ENCODE results near the gene ERC1.
"Not testable (repeated sequence)": the region's sequence is repeated elsewhere in the genome, so short reads cannot be mapped to it uniquely, and the experiment has no call there.

The ERC1 gene

GRCh38 chr12:1131811-1132224 is 140.8 kb downstream of the ERC1 start:
- H2AK5ac ChIP-seq (ENCODE audit: low read length, severe bottlenecking): no peak overlapping the region

DNA sequence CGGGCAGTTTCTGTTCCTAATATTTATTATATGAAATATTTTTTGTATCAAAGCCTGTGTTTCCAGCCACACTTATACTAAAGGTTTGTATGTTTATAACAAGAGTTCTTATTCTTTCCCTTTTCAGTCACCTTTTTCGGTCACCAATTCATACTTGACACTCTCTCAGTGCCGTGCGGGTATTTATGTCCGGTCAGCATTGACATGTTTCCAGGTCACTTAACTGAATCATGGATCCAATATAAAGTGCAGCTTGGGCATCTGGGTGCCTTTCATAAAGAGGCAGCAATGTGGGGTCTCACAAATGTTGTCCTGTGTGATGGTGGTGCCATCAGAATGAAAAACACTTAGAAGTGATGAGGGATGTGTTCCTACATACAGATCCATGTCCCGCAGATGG is 141.3 kb downstream of the ERC1 start:
- no peak overlapping the region for H3K9ac ChIP-seq (ENCODE audit: low read length)
- H4K8ac ChIP-seq (ENCODE audit: low read length): no peak overlapping the region
- no peak overlapping the region for H2BK5ac ChIP-seq (ENCODE audit: low read depth, low read length, poor library complexity, severe bottlenecking)
- WGBS: 94% methylated on average over 5 of the region's 6 CpGs
- no peak overlapping the region for H4K91ac ChIP-seq (ENCODE audit: low read length)
- no peak overlapping the region for H2AK5ac ChIP-seq (ENCODE audit: low read length, severe bottlenecking)
- H3K4ac ChIP-seq (ENCODE audit: low read depth in 1 of 2, low read length in 2 of 2): no peak overlapping the region
- no peaks in the 10 kb centered on the region for H3K4me1 ChIP-seq (ENCODE audit: control insufficient read depth, insufficient read depth, low read depth, low read length)
- no peak overlapping the region for H3K4me3 ChIP-seq (ENCODE audit: insufficient read depth in 1 of 2, low read depth in 1 of 2, low read length in 2 of 2)
- no peak overlapping the region for H2AFZ ChIP-seq (ENCODE audit: low read depth, low read length)
- peaks cover 0 to 6% of the 10 kb centered on the region in 2 experiments for H3K36me3 ChIP-seq (ENCODE audit: control insufficient read depth in 1 of 2, insufficient read depth in 2 of 2, low read depth in 1 of 2, low read length in 2 of 2)
- no peak overlapping the region for H2BK15ac ChIP-seq (ENCODE audit: low read depth, poor library complexity, severe bottlenecking)
- H3K27me3 ChIP-seq (ENCODE audit: control insufficient read depth in 1 of 2, insufficient read depth in 1 of 2, low read length in 2 of 2): no peaks in the 10 kb centered on the region
- H3K79me1 ChIP-seq (replicated peaks; ENCODE audit: low read length, poor library complexity, severe bottlenecking): peaks cover 14% of the 10 kb centered on the region
- H3K18ac ChIP-seq (ENCODE audit: low read depth in 1 of 2, low read length in 2 of 2): no peak overlapping the region
- DNase-seq: no peak
- H3K23ac ChIP-seq (ENCODE audit: low read length in 2 of 2): no peak overlapping the region
- H3K14ac ChIP-seq (ENCODE audit: low read length in 2 of 2): no peak overlapping the region
- no peak overlapping the region for H3K27ac ChIP-seq (ENCODE audit: low read length, poor library complexity, severe bottlenecking)
- no peaks in the 10 kb centered on the region for H3K9me3 ChIP-seq (ENCODE audit: control insufficient read depth, low read length)
- no peak overlapping the region for H3K4me2 ChIP-seq (ENCODE audit: low read length, poor library complexity, severe bottlenecking)
- no peak overlapping the region for H2BK120ac ChIP-seq (ENCODE audit: low read depth, low read length)
- no peak overlapping the region for H2BK12ac ChIP-seq (ENCODE audit: low read length in 2 of 2)

More at GRCh38 chr12:1131811-1132224, 140.8 kb downstream of the ERC1 start:
- Histone ChIP-seq H3K36me3 (ENCODE audit: control insufficient read depth in 1 of 2, insufficient read depth in 2 of 2, low read depth in 1 of 2, low read length in 2 of 2) (peaks cover 0 to 8% of the 10 kb centered on the region in 2 experiments), H2BK120ac (ENCODE audit: low read depth, low read length) (no peak overlapping the region), H4K8ac (ENCODE audit: low read length) (no peak overlapping the region), H3K4me2 (ENCODE audit: low read length, poor library complexity, severe bottlenecking) (no peak overlapping the region), H3K4ac (ENCODE audit: low read depth in 1 of 2, low read length in 2 of 2) (no peak overlapping the region), H2BK5ac (ENCODE audit: low read depth, low read length, poor library complexity, severe bottlenecking) (no peak overlapping the region), H3K9me3 (ENCODE audit: control insufficient read depth, low read length) (no peaks in the 10 kb centered on the region), H2BK15ac (ENCODE audit: low read depth, poor library complexity, severe bottlenecking) (no peak overlapping the region), H3K4me1 (ENCODE audit: control insufficient read depth, insufficient read depth, low read depth, low read length) (no peaks in the 10 kb centered on the region), H3K14ac (ENCODE audit: low read length in 2 of 2) (no peak overlapping the region), H3K18ac (ENCODE audit: low read depth in 1 of 2, low read length in 2 of 2) (no peak overlapping the region), H3K9ac (ENCODE audit: low read length) (no peak overlapping the region), H3K27ac (ENCODE audit: low read length, poor library complexity, severe bottlenecking) (no peak overlapping the region), H3K4me3 (ENCODE audit: insufficient read depth in 1 of 2, low read depth in 1 of 2, low read length in 2 of 2) (no peak overlapping the region), H4K91ac (ENCODE audit: low read length) (no peak overlapping the region), H2AFZ (ENCODE audit: low read depth, low read length) (no peak overlapping the region), H3K79me1 (replicated peaks; ENCODE audit: low read length, poor library complexity, severe bottlenecking) (peaks cover 12% of the 10 kb centered on the region), H3K23ac (ENCODE audit: low read length in 2 of 2) (no peak overlapping the region), H3K27me3 (ENCODE audit: control insufficient read depth in 1 of 2, insufficient read depth in 1 of 2, low read length in 2 of 2) (no peaks in the 10 kb centered on the region), H2BK12ac (ENCODE audit: low read length in 2 of 2) (no peak overlapping the region)
- WGBS: 0% methylated on average over 1 of the region's 2 CpGs
- DNase-seq: no peak

DNA sequence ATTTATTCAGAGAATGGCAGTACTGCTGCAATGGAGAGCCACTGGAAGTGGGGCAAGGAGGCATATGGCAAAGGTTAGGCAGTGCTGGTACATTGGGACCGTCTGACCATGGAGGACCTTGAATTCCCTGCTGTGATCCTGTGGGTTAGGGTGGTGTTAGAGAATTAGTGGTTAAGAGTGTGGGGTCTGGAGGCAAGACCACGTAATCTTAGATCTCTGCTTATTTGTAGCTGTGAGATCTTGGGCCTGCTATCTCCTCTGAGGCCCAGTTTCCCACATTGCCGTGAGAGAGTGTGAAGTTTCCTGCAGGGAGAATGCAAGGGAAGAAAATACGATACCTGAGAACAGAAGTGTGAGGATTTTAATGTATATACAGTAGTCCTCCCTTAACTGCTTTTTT is 147.7 kb downstream of the ERC1 start:
- Histone ChIP-seq H3K23ac (ENCODE audit: low read length in 2 of 2) (no peak overlapping the region), H3K36me3 (ENCODE audit: control insufficient read depth in 1 of 2, insufficient read depth in 2 of 2, low read depth in 1 of 2, low read length in 2 of 2) (peaks cover 0 to 21% of the 10 kb centered on the region in 2 experiments), H4K8ac (ENCODE audit: low read length) (peak overlapping the region; percentile 54), H2AFZ (ENCODE audit: low read depth, low read length) (no peak overlapping the region), H2BK15ac (ENCODE audit: low read depth, poor library complexity, severe bottlenecking) (no peak overlapping the region), H3K14ac (ENCODE audit: low read length in 2 of 2) (no peak overlapping the region), H3K27ac (ENCODE audit: low read length, poor library complexity, severe bottlenecking) (no peak overlapping the region), H3K9ac (ENCODE audit: low read length) (no peak overlapping the region), H3K27me3 (ENCODE audit: control insufficient read depth in 1 of 2, insufficient read depth in 1 of 2, low read length in 2 of 2) (no peaks in the 10 kb centered on the region), H4K91ac (ENCODE audit: low read length) (no peak overlapping the region), H3K18ac (ENCODE audit: low read depth in 1 of 2, low read length in 2 of 2) (no peak overlapping the region), H3K4me1 (ENCODE audit: control insufficient read depth, insufficient read depth, low read depth, low read length) (no peaks in the 10 kb centered on the region), H2AK5ac (ENCODE audit: low read length, severe bottlenecking) (no peak overlapping the region), H3K9me3 (ENCODE audit: control insufficient read depth, low read length) (no peaks in the 10 kb centered on the region), H3K4ac (ENCODE audit: low read depth in 1 of 2, low read length in 2 of 2) (no peak overlapping the region), H3K4me2 (ENCODE audit: low read length, poor library complexity, severe bottlenecking) (no peak overlapping the region), H3K79me1 (replicated peaks; ENCODE audit: low read length, poor library complexity, severe bottlenecking) (peaks cover 14% of the 10 kb centered on the region), H3K4me3 (ENCODE audit: insufficient read depth in 1 of 2, low read depth in 1 of 2, low read length in 2 of 2) (no peak overlapping the region), H2BK12ac (ENCODE audit: low read length in 2 of 2) (no peak overlapping the region), H2BK120ac (ENCODE audit: low read depth, low read length) (no peak overlapping the region), H2BK5ac (ENCODE audit: low read depth, low read length, poor library complexity, severe bottlenecking) (no peak overlapping the region)
- DNase-seq: no peak
- 81% methylated on average over 4 of the region's 4 CpGs for WGBS

DNA sequence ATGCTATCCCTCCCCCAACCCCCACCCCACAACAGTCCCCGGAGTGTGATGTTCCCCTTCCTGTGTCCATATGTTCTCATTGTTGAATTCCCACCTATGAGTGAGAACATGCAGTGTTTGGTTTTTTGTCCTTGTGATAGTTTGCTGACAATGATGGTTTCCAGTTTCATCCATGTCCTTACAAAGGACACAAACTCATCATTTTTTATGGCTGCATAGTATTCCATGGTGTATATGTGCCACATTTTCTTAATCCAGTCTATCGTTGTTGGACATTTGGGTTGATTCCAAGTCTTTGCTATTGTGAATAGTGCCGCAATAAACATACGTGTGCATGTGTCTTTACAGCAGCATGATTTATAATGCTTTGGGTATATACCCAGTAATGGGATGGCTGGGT is 155.7 kb downstream of the ERC1 start:
- not testable (repeated sequence) for H4K8ac ChIP-seq (ENCODE audit: low read length); H2BK5ac ChIP-seq (ENCODE audit: low read depth, low read length, poor library complexity, severe bottlenecking)

More for the DNA sequence above, 155.7 kb downstream of the ERC1 start:
- not testable (repeated sequence) for H4K91ac ChIP-seq (ENCODE audit: low read length); H2BK12ac ChIP-seq (ENCODE audit: low read length in 2 of 2); H3K4ac ChIP-seq (ENCODE audit: low read depth in 1 of 2, low read length in 2 of 2); H2BK120ac ChIP-seq (ENCODE audit: low read depth, low read length); H3K18ac ChIP-seq (ENCODE audit: low read depth in 1 of 2, low read length in 2 of 2); H3K27ac ChIP-seq (ENCODE audit: low read length, poor library complexity, severe bottlenecking); H3K4me2 ChIP-seq (ENCODE audit: low read length, poor library complexity, severe bottlenecking); H3K79me1 ChIP-seq (replicated peaks; ENCODE audit: low read length, poor library complexity, severe bottlenecking); H3K23ac ChIP-seq (ENCODE audit: low read length in 2 of 2); H3K4me3 ChIP-seq (ENCODE audit: insufficient read depth in 1 of 2, low read depth in 1 of 2, low read length in 2 of 2); H3K14ac ChIP-seq (ENCODE audit: low read length in 2 of 2); DNase-seq; H3K9me3 ChIP-seq (ENCODE audit: control insufficient read depth, low read length); H2AK5ac ChIP-seq (ENCODE audit: low read length, severe bottlenecking); H3K9ac ChIP-seq (ENCODE audit: low read length); H3K4me1 ChIP-seq (ENCODE audit: control insufficient read depth, insufficient read depth, low read depth, low read length); H3K27me3 ChIP-seq (ENCODE audit: control insufficient read depth in 1 of 2, insufficient read depth in 1 of 2, low read length in 2 of 2); H2BK15ac ChIP-seq (ENCODE audit: low read depth, poor library complexity, severe bottlenecking); H2AFZ ChIP-seq (ENCODE audit: low read depth, low read length)
- H3K36me3 ChIP-seq (ENCODE audit: control insufficient read depth in 1 of 2, insufficient read depth in 2 of 2, low read depth in 1 of 2, low read length in 2 of 2): peaks cover 2 to 37% of the 10 kb centered on the region in 2 experiments
- 99% methylated on average over 3 of the region's 4 CpGs for WGBS

Data from mesenchymal stem cell (in vitro differentiated cells and primary cell).